ENCODE data around the gene RPL3.
"Not testable (repeated sequence)": the region's sequence is repeated elsewhere in the genome, so short reads cannot be mapped to it uniquely, and the experiment has no call there.

The RPL3 gene

GRCh38 chr22:39350757-39351688 lies 31.6 kb upstream of the RPL3 start:
- no peak for DNase-seq

GRCh38 chr22:39349967-39350726 lies 30.7 kb upstream of the RPL3 start, which contains the start of gene SYNGR1:
Gene SYNGR1 (plus strand): TSS chr22:39349991. CDS start chr22:39350011, 20 bp downstream.
- no peak for DNase-seq

GRCh38 chr22:39349506-39349966 lies 30.1 kb upstream of the RPL3 start:
- no peak for DNase-seq

GRCh38 chr22:39348909-39349505 lies 29.6 kb upstream of the RPL3 start:
- DNase-seq: no peak

- DNase-seq: no peak
Observed at GRCh38 chr22:39345231-39345630, 25.8 kb upstream of the RPL3 start.

- no peak for DNase-seq
Observed at GRCh38 chr22:39344046-39344390, 24.6 kb upstream of the RPL3 start.

- no peak for DNase-seq
Observed at GRCh38 chr22:39343259-39344045, 24.0 kb upstream of the RPL3 start.

- no peak for DNase-seq
Observed at GRCh38 chr22:39341179-39341578, 21.8 kb upstream of the RPL3 start.

GRCh38 chr22:39339775-39340174 lies 20.4 kb upstream of the RPL3 start:
- not testable (repeated sequence) for DNase-seq

- DNase-seq: no peak
Observed at GRCh38 chr22:39336411-39336810, 17.0 kb upstream of the RPL3 start.

GRCh38 chr22:39332441-39333064 lies 13.1 kb upstream of the RPL3 start:
- DNase-seq: no peak

- DNase-seq: not testable (repeated sequence)
Observed at GRCh38 chr22:39330553-39330952, 11.1 kb upstream of the RPL3 start.

- DNase-seq: no peak
Observed at GRCh38 chr22:39327995-39328754, 8.8 kb upstream of the RPL3 start.

- DNase-seq: no peak
Observed at GRCh38 chr22:39325392-39325932, 6.0 kb upstream of the RPL3 start.

- DNase-seq: not testable (repeated sequence)
Observed at GRCh38 chr22:39320616-39321029, 1.2 kb upstream of the RPL3 start.

- no peak for DNase-seq
Observed at GRCh38 chr22:39318507-39319283, 728 bp downstream of the RPL3 start.

GRCh38 chr22:39317775-39318506 lies 1.5 kb downstream of the RPL3 start:
- DNase-seq: no peak

GRCh38 chr22:39317084-39317774 lies 2.2 kb downstream of the RPL3 start:
- no peak for DNase-seq
